HEK293 (cell line): ENCODE results near the gene NHLH1.

Experiments
- CTCF ChIA-PET: fragments of 350-600 bp; formaldehyde crosslinking; extraction: SDS; loops from one replicate; lab custom pipeline; 2021; ENCODE audit warnings: antibody characterized with exemption; lab: Yijun Ruan, JAX
- POLR2A ChIA-PET: fragments of 300-600 bp; formaldehyde crosslinking; extraction: SDS; loops from one replicate; lab custom pipeline; 2020; ENCODE audit warnings: antibody characterized with exemption, inconsistent platforms; lab: Yijun Ruan, JAX
- H3K27ac ChIP-seq: fragments of 200-500 bp; sonication (Bioruptor generic); 2 replicates; pipeline ENCODE4 v1.5.1; 2014; ENCODE audit warnings: low read depth, low read length, control low read depth, inconsistent platforms; ENCODE audit errors: extremely low read depth
- H3K36me3 ChIP-seq, 2 experiments: fragments of 200-500 bp in 1 of 2; sonication (Bioruptor generic) in 1 of 2; 1 replicate in 1 of 2; 2 replicates in 1 of 2; pipeline ENCODE4 v1.5.1; 2014 to 2017; ENCODE audit warnings: inconsistent platforms in 2 of 2, low read length in 2 of 2; ENCODE audit not compliant: control insufficient read depth in 2 of 2, insufficient read depth in 1 of 2
- H3K4me1 ChIP-seq: fragments of 200-500 bp; sonication (Bioruptor generic); 2 replicates; pipeline ENCODE4 v1.5.1; 2014; ENCODE audit warnings: mild to moderate bottlenecking, low read length, inconsistent platforms; ENCODE audit not compliant: control insufficient read depth, insufficient read depth
- H3K4me3 ChIP-seq: 2 replicates; pipeline ENCODE4 v1.5.1; 2011; ENCODE audit warnings: low read depth, mild to moderate bottlenecking, control low read depth, low read length, moderate library complexity
- H3K9me3 ChIP-seq: fragments of 200-500 bp; sonication (Bioruptor generic); 2 replicates; pipeline ENCODE4 v1.5.1; 2014; ENCODE audit warnings: low read depth, low read length, inconsistent platforms; ENCODE audit not compliant: control insufficient read depth, insufficient read depth
- KLF1 ChIP-seq: fragments of 450-650 bp; formaldehyde crosslinking; IDR thresholded peaks from 2 replicates; pipeline ENCODE4 v1.5.1; 2016; ENCODE audit warnings: missing biosample characterization, missing genetic modification characterization
- KLF17 ChIP-seq: fragments of 450-650 bp; formaldehyde crosslinking; IDR thresholded peaks from 2 replicates; pipeline ENCODE4 v1.5.1; 2016; ENCODE audit warnings: missing biosample characterization, missing genetic modification characterization
- KLF7 ChIP-seq: fragments of 450-650 bp; formaldehyde crosslinking; IDR thresholded peaks from 2 replicates; pipeline ENCODE4 v1.5.1; 2016; ENCODE audit warnings: missing biosample characterization, missing genetic modification characterization, borderline replicate concordance
- OSR2 ChIP-seq: fragments of 450-650 bp; formaldehyde crosslinking; IDR thresholded peaks from 2 replicates; pipeline ENCODE4 v1.5.1; 2016; ENCODE audit warnings: missing biosample characterization, missing genetic modification characterization
- OVOL3 ChIP-seq: fragments of 450-650 bp; formaldehyde crosslinking; IDR thresholded peaks from 2 replicates; pipeline ENCODE4 v1.5.1; 2016; ENCODE audit warnings: missing biosample characterization, missing genetic modification characterization
- PRDM4 ChIP-seq: fragments of 450-650 bp; formaldehyde crosslinking; IDR thresholded peaks from 2 replicates; pipeline ENCODE4 v1.5.1; 2017; ENCODE audit warnings: missing biosample characterization, missing genetic modification characterization
- SP3 ChIP-seq: fragments of 450-650 bp; formaldehyde crosslinking; IDR thresholded peaks from 2 replicates; pipeline ENCODE4 v1.5.1; 2016; ENCODE audit warnings: missing biosample characterization, missing genetic modification characterization
- YY1 ChIP-seq: fragments of 450-650 bp; formaldehyde crosslinking; IDR thresholded peaks from 2 replicates; pipeline ENCODE4 v1.5.1; 2018; ENCODE audit warnings: missing biosample characterization, missing genetic modification characterization
- ZBTB11 ChIP-seq: fragments of 450-650 bp; formaldehyde crosslinking; conservative IDR thresholded peaks from 2 replicates; pipeline ENCODE4 v1.5.1; 2016; ENCODE audit warnings: low read depth, missing biosample characterization, missing genetic modification characterization
- ZBTB20 ChIP-seq: fragments of 450-650 bp; formaldehyde crosslinking; IDR thresholded peaks from 2 replicates; pipeline ENCODE4 v1.5.1; 2016; ENCODE audit warnings: missing biosample characterization, missing genetic modification characterization
- ZNF114 ChIP-seq: fragments of 450-650 bp; formaldehyde crosslinking; IDR thresholded peaks from 2 replicates; pipeline ENCODE4 v1.5.0; 2017; ENCODE audit warnings: missing biosample characterization, missing genetic modification characterization
- ZNF19 ChIP-seq: fragments of 450-650 bp; formaldehyde crosslinking; IDR thresholded peaks from 2 replicates; pipeline ENCODE4; 2016; ENCODE audit warnings: missing biosample characterization, missing genetic modification characterization, low read depth
- ZNF324 ChIP-seq: fragments of 450-650 bp; formaldehyde crosslinking; IDR thresholded peaks from 2 replicates; pipeline ENCODE4 v1.5.1; 2016; ENCODE audit warnings: missing biosample characterization, missing genetic modification characterization
- ZNF394 ChIP-seq: fragments of 450-650 bp; formaldehyde crosslinking; IDR thresholded peaks from 2 replicates; pipeline ENCODE4 v1.5.1; 2016; ENCODE audit warnings: missing biosample characterization, missing genetic modification characterization, mild to moderate bottlenecking, moderate library complexity, borderline replicate concordance
- ZNF426 ChIP-seq: fragments of 450-650 bp; formaldehyde crosslinking; IDR thresholded peaks from 2 replicates; pipeline ENCODE4 v1.5.1; 2017; ENCODE audit warnings: missing biosample characterization, missing genetic modification characterization, mild to moderate bottlenecking, inconsistent platforms, moderate library complexity
- ZNF48 ChIP-seq: fragments of 450-650 bp; formaldehyde crosslinking; IDR thresholded peaks from 2 replicates; pipeline ENCODE4 v1.5.1; 2016; ENCODE audit warnings: missing biosample characterization, missing genetic modification characterization
- ZNF560 ChIP-seq: fragments of 450-650 bp; formaldehyde crosslinking; IDR thresholded peaks from 2 replicates; pipeline ENCODE4 v1.5.1; 2017; ENCODE audit warnings: missing biosample characterization, missing genetic modification characterization, borderline replicate concordance
- ZNF701 ChIP-seq: fragments of 450-650 bp; formaldehyde crosslinking; IDR thresholded peaks from 2 replicates; pipeline ENCODE4 v1.5.1; 2016; ENCODE audit warnings: missing biosample characterization, missing genetic modification characterization
- ZNF777 ChIP-seq: fragments of 450-650 bp; formaldehyde crosslinking; IDR thresholded peaks from 2 replicates; pipeline ENCODE4 v1.5.1; 2017; ENCODE audit warnings: missing biosample characterization, missing genetic modification characterization, borderline replicate concordance
- ZSCAN30 ChIP-seq: fragments of 450-650 bp; IDR thresholded peaks from 2 replicates; pipeline ENCODE4 v1.5.1; 2018; ENCODE audit warnings: missing biosample characterization, mild to moderate bottlenecking, missing genetic modification characterization, moderate library complexity
- TF ChIP-seq, protein P1 (sequence below): fragments of 450-650 bp; formaldehyde crosslinking; IDR thresholded peaks from 2 replicates; pipeline ENCODE4 v1.5.1; 2016; ENCODE audit warnings: missing biosample characterization, missing genetic modification characterization
- TF ChIP-seq, protein P2 (sequence below): fragments of 450-650 bp; formaldehyde crosslinking; IDR thresholded peaks from 2 replicates; pipeline ENCODE4 v1.5.1; 2016; ENCODE audit warnings: missing biosample characterization, missing genetic modification characterization

NHLH1 gene

DNA sequence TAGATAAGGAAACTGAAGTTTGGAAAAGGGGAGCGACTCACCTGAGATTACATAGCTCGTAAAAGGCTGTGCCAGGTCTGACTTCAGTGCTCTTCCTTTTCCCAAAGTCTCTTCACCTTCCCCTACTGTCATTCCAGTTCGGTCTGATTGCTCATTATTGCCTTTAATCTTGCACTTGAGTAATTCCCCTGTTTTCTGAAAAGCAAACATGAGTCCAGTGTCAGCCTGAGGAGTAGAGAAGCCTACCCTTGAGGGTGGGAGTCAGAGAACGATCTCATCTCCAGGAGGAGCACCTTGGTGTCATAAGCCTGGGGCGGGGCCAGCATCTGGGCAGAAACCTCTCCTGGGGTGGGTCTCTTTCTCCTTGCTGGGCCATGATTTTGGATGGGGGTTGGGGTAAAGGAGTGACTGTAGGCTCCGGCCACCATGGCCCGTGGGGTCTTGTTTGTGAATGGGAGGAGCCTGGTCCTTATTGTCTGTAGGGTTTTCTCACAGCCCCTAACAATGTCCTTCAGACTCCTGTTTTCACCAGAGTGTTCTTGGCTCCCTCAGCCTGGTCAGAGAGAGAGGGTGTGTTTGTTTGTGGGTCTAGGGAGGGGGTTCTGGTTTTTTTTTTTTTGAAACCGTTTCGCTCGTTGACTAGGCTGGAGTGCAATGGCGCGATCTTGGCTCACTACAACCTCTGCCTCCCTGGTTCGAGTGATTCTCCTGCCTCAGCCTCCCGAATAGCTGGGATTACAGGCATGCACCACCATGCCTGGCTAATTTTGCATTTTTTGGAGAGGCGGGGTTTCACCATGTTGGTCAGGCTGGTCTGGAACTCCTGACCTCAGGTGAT, 39.5 kb downstream of the NHLH1 start:
- no peaks in the 10 kb centered on the region for H3K36me3 ChIP-seq
- POLR2A ChIA-PET: no interaction called here
- no peak overlapping the region for H3K4me3 ChIP-seq
- TF ChIP-seq ZNF394: peak; percentile 46; the same call in 1 of the 2 replicates
- TF ChIP-seq KLF1: peak; percentile 69
- TF ChIP-seq SP3 (tag by site-specific recombination): 0 out of 2 replicates have a peak, but pooled peaks have one; percentile 10
- TF ChIP-seq, protein P1, sequence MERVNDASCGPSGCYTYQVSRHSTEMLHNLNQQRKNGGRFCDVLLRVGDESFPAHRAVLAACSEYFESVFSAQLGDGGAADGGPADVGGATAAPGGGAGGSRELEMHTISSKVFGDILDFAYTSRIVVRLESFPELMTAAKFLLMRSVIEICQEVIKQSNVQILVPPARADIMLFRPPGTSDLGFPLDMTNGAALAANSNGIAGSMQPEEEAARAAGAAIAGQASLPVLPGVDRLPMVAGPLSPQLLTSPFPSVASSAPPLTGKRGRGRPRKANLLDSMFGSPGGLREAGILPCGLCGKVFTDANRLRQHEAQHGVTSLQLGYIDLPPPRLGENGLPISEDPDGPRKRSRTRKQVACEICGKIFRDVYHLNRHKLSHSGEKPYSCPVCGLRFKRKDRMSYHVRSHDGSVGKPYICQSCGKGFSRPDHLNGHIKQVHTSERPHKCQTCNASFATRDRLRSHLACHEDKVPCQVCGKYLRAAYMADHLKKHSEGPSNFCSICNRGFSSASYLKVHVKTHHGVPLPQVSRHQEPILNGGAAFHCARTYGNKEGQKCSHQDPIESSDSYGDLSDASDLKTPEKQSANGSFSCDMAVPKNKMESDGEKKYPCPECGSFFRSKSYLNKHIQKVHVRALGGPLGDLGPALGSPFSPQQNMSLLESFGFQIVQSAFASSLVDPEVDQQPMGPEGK (tag by site-specific recombination): no peak
- no peak for TF ChIP-seq ZBTB11 (tag by site-specific recombination)
- TF ChIP-seq ZNF777 (tag by site-specific recombination): no peak
- TF ChIP-seq KLF17: peak; percentile 62
- TF ChIP-seq ZNF48 (tag by site-specific recombination): no peak
- TF ChIP-seq ZNF19 (tag by site-specific recombination): no peak
- TF ChIP-seq KLF7 (tag by site-specific recombination): no peak
- TF ChIP-seq OSR2 (tag by site-specific recombination): no peak
- TF ChIP-seq, protein P2, sequence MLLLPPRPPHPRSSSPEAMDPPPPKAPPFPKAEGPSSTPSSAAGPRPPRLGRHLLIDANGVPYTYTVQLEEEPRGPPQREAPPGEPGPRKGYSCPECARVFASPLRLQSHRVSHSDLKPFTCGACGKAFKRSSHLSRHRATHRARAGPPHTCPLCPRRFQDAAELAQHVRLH: no peak
- no peak for TF ChIP-seq ZNF701 (tag by site-specific recombination)
- CTCF ChIA-PET: interaction anchor here (0.5 kb wide), 1 partner anchor 10 kb away, joined by 3 read pairs; no protein-coding TSS in a partner anchor
- H3K9me3 ChIP-seq: no peaks in the 10 kb centered on the region
- H3K4me1 ChIP-seq: no peaks in the 10 kb centered on the region
- H3K27ac ChIP-seq: no peak overlapping the region

DNA sequence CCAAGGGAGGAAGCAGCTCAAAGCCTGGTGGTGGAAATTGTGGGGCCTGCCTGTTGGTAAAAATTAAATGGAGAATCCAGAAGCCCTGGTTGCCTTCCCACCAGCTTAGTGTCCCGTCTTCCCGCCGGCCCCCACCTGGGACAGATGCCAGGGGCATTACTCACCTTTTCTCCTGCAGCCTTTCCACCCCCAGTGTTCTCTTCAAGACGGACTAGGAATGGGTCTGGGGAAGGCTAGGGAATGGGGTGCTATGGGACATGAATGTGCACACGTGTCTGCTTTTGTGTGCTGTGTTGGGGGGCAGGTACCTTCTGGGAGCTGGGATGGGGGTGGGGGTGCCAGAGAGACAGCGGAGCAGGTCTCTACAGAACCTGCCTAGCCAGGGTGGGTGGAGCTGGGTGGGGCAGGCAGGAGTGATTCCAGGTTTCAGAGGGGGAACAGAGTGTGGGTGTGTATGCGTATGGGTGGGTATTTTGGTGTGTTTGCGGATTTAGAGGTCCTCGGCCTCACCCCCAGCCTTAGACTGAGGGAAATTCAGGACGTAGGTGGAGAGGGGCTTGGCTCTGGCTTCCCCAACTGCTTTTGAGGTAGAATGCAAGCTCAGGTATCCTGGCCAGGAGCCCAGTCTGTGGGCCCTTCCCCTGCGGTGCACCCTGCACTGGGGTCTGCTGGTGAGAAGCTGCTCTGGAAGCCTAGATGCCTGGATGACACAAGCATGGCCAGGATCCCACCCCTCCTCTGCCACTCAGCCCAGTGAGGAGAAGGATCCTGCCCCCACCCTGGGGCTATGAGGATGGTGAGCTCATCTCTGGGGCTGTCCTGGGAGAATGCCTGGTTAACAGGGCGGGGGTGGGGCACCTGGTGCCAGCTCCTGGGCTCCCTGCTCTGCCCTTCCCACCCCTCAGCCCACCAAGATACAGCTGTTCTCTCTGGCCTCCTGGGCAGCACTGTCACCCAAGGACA, 41.2 kb downstream of the NHLH1 start:
- H3K4me1 ChIP-seq: no peaks in the 10 kb centered on the region
- H3K9me3 ChIP-seq: no peaks in the 10 kb centered on the region
- POLR2A ChIA-PET: interaction anchor here (0.6 to 1.4 kb wide), 11 partner anchors 8 to 332 kb away, joined by 3 to 6 read pairs (median 4); partner anchors contain the start of genes PEX19 and VANGL2
- H3K36me3 ChIP-seq: no peaks in the 10 kb centered on the region
- no peak overlapping the region for H3K27ac ChIP-seq
- CTCF ChIA-PET: interaction anchor here (0.8 to 2.1 kb wide), 6 partner anchors 8 to 199 kb away, joined by 4 to 8 read pairs (median 4); no protein-coding TSS in a partner anchor
- H3K4me3 ChIP-seq: no peak overlapping the region
- TF ChIP-seq ZNF324 (tag by site-specific recombination) (no peak), ZNF701 (tag by site-specific recombination) (no peak), ZNF560 (tag by site-specific recombination) (no peak), YY1 (no peak), ZBTB20 (tag by site-specific recombination) (no peak; the same call in 1 of the 2 replicates), ZNF426 (tag by site-specific recombination) (no peak), PRDM4 (tag by site-specific recombination) (no peak), OVOL3 (no peak), ZNF114 (no peak), ZSCAN30 (no peak)
